ENCODE data around the gene MPC1L.

GRCh38 chrX:40612511-40612910 lies 10.7 kb upstream of the MPC1L start:
- TF ChIP-seq EZH2 (IDR thresholded peaks at IDR 0.05; ENCODE audit: borderline replicate concordance, low read length) (no peak), CTCF (IDR thresholded peaks at IDR 0.05; ENCODE audit: low read length) (no peak)
